B cell (primary cell): ENCODE measurements around the gene TIAM2. TPM values are rescaled to one million over a fixed set of nuclear protein-coding genes. Genes with fewer than 3 reads are reported as not detected.
"Not testable (repeated sequence)": the region's sequence is repeated elsewhere in the genome, so short reads cannot be mapped to it uniquely, and the experiment has no call there.

Experiments used
- ATAC-seq: fragments of 200-7000 bp; cut with Tn5 transposase; one replicate; pipeline ENCODE4 v1.10.0; 2021; ENCODE audit warnings: low read depth, mild to moderate bottlenecking, moderate number of reproducible peaks, moderate library complexity
- CTCF ChIA-PET: fragments of 350-600 bp; sonication (Branson Sonifier 250); formaldehyde crosslinking; loops from one replicate; lab custom pipeline; 2021; ENCODE audit warnings: antibody characterized with exemption, inconsistent platforms; lab: Charles Lee
- POLR2A ChIA-PET: fragments of 350-600 bp; sonication (Branson Sonifier 250); formaldehyde crosslinking; loops from one replicate; lab custom pipeline; 2021; ENCODE audit warnings: antibody characterized with exemption; lab: Charles Lee
- DNase-seq: peaks from one replicate; pipeline ENCODE4 v3.0.0; 2013
- H2AFZ ChIP-seq: 2 replicates; pipeline ENCODE4 v1.6.1; 2012; ENCODE audit warnings: mild to moderate bottlenecking, low read depth, low read length; ENCODE audit not compliant: insufficient read depth, poor library complexity, severe bottlenecking
- H3K27ac ChIP-seq, 2 donors: 1 replicate in 1 of 2; 2 replicates in 1 of 2; pipeline ENCODE4 v1.5.1; 2012 to 2013; ENCODE audit warnings: low read length in 2 of 2, mild to moderate bottlenecking in 2 of 2, moderate library complexity in 1 of 2
- H3K27me3 ChIP-seq, 4 experiments: fragments of 200-600 bp in 1 of 4; sonication (generic) in 1 of 4; replicated peaks in 1 of 4; 1 replicate in 2 of 4; 2 replicates in 2 of 4; pipeline versions ENCODE4 v1.6.1 to v1.7.0; 2013 to 2016; ENCODE audit warnings: low read length in 3 of 4, mild to moderate bottlenecking in 2 of 4, mixed read lengths in 1 of 4, moderate library complexity in 1 of 4; ENCODE audit not compliant: insufficient read depth in 4 of 4, control insufficient read depth in 3 of 4; ENCODE audit errors: control extremely low read depth in 1 of 4
- H3K36me3 ChIP-seq, 2 experiments: replicated peaks in 1 of 2; 1 replicate in 1 of 2; 2 replicates in 1 of 2; pipeline versions ENCODE4 v1.6.1 to v1.7.1; 2013; ENCODE audit warnings: low read length in 1 of 2; ENCODE audit not compliant: insufficient read depth in 2 of 2, control insufficient read depth in 1 of 2; ENCODE audit errors: control extremely low read depth in 1 of 2, extremely low read depth in 1 of 2
- H3K4me1 ChIP-seq, 2 donors: fragments of 200-600 bp in 1 of 2; sonication (generic) in 1 of 2; 1 replicate in 1 of 2; 2 replicates in 1 of 2; pipeline versions ENCODE4 v1.5.1 to v1.6.1; 2013 to 2017; ENCODE audit warnings: low read length in 2 of 2; ENCODE audit not compliant: control insufficient read depth in 2 of 2, insufficient read depth in 2 of 2
- H3K4me2 ChIP-seq: replicated peaks from 2 replicates; pipeline ENCODE3; 2012; ENCODE audit warnings: mild to moderate bottlenecking, low read depth, low read length; ENCODE audit not compliant: poor library complexity, severe bottlenecking
- H3K4me3 ChIP-seq, 5 experiments: fragments of 200-600 bp in 1 of 5; sonication (generic) in 1 of 5; 1 replicate in 3 of 5; 2 replicates in 2 of 5; pipeline versions ENCODE4 v1.5.1 to v1.7.0; 2011 to 2016; ENCODE audit warnings: low read length in 4 of 5, mild to moderate bottlenecking in 4 of 5, low read depth in 2 of 5, control low read depth in 1 of 5, moderate library complexity in 1 of 5; ENCODE audit not compliant: insufficient read depth in 1 of 5; ENCODE audit errors: control extremely low read depth in 1 of 5, extremely low read depth in 1 of 5
- H3K79me2 ChIP-seq: fragments of 200-600 bp; sonication (generic); one replicate; pipeline ENCODE4 v1.6.0; 2016; ENCODE audit warnings: low read length; ENCODE audit not compliant: control insufficient read depth, insufficient read depth
- H3K9ac ChIP-seq: fragments of 200-600 bp; sonication (generic); 2 replicates; pipeline ENCODE4 v1.6.1; 2017; ENCODE audit warnings: mild to moderate bottlenecking, low read length, moderate library complexity
- H3K9me3 ChIP-seq, 3 donors: one replicate each; pipeline versions ENCODE4 v1.6.1 to v1.7.1; 2013; ENCODE audit warnings: low read length in 2 of 3; ENCODE audit not compliant: control insufficient read depth in 2 of 3, insufficient read depth in 1 of 3; ENCODE audit errors: control extremely low read depth in 1 of 3
- H4K20me1 ChIP-seq: 2 replicates; pipeline ENCODE4 v1.6.0; 2012; ENCODE audit warnings: mild to moderate bottlenecking, low read length; ENCODE audit not compliant: insufficient read depth, control insufficient read depth, poor library complexity, severe bottlenecking
- H3K27ac Mint-ChIP-seq: one replicate; pipeline ENCODE4 v1.8.0; 2021; ENCODE audit warnings: mixed read lengths
- H3K27me3 Mint-ChIP-seq: one replicate; pipeline ENCODE4 v1.8.0; 2021; ENCODE audit warnings: mixed read lengths
- H3K4me1 Mint-ChIP-seq: one replicate; pipeline ENCODE4 v1.8.0; 2021; ENCODE audit warnings: mixed read lengths
- H3K4me3 Mint-ChIP-seq: one replicate; pipeline ENCODE4 v1.8.0; 2021; ENCODE audit warnings: mixed read lengths
- H3K9me3 Mint-ChIP-seq: one replicate; pipeline ENCODE4 v1.8.0; 2022; ENCODE audit warnings: mixed read lengths; ENCODE audit not compliant: insufficient read depth
- CTCF ChIP-seq: fragments of 200-600 bp; IDR thresholded peaks from one replicate; pipeline ENCODE4 v1.8.0; 2022; ENCODE audit warnings: antibody characterized with exemption, mild to moderate bottlenecking
- EZH2 ChIP-seq: IDR thresholded peaks from 2 replicates; pipeline ENCODE4 v1.6.1; 2012; ENCODE audit warnings: borderline replicate concordance, low read depth, mild to moderate bottlenecking, moderate library complexity, low read length; ENCODE audit not compliant: insufficient read depth, poor library complexity, severe bottlenecking
- WGBS: methylation state at CpG from one replicate; pipeline ENCODE4 v1.1.5; 2013; ENCODE audit warnings: missing lambda C conversion rate; ENCODE audit not compliant: insufficient coverage; 5-methylcytosine and 5-hydroxymethylcytosine counted together
- intact Hi-C: fragments of 100-400 bp; cut with micrococcal nuclease; formaldehyde crosslinking; loops from one replicate; pipeline ENCODE4 v1.10.0; 2022
- polyA plus RNA-seq: library from polyadenylated mRNA; depleted of rRNA; stranded (reverse); fragments of >200 nt; gene quantifications from 2 replicates; pipeline ENCODE4 v1.2.3, GENCODE V29; 2012
- total RNA-seq, 2 donors: library from RNA; stranded (reverse); fragments of 120-200 nt in 1 of 2; gene quantifications; 1 replicate in 1 of 2; 2 replicates in 1 of 2; pipeline versions ENCODE4 v1.2.3 to v1.2.4, GENCODE V29; 2013 to 2022

Gene TIAM2
- total and polyA plus RNA-seq, 2 donors (not counting 1 experiment from before 2014, with no cell fraction given), result 13.1 to 18.8 TPM

DNA sequence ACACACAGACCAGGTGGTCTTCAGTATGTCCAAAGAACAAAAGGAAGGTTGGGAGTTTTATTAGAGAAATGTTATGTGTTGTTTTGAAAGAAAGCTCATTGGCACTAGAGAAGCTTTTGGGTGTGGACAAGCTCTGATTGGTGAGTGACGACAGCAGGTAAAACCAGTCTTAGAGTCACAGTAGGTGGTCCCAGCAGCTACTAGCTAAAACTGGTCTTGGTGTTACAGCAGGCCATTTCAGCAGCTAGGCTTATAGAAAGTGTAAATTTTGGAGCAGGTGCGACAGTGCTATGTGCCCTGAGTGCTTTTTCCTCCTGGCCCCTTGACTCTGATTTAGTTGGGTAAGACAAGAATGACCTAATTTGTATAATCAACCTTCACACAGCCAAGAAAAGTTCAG lies 272.3 kb downstream of the TIAM2 start:
- ChIA-PET CTCF (interaction anchor here (1.0 to 2.4 kb wide), 2 partner anchors 21 to 89 kb away, joined by 3 to 11 read pairs; no protein-coding TSS in a partner anchor), POLR2A (no interaction called here)
- no peak overlapping the region for H3K9ac ChIP-seq
- peaks cover 12 to 32% of the 10 kb centered on the region in 2 experiments for H3K36me3 ChIP-seq
- TF ChIP-seq EZH2, result no peak
- TF ChIP-seq CTCF, result no peak
- ATAC-seq (no peak), DNase-seq (no peak)
- H2AFZ ChIP-seq, result no peak overlapping the region
- H3K4me2 ChIP-seq, result no peak overlapping the region
- peaks cover 5% of the 10 kb centered on the region for H3K4me1 Mint-ChIP-seq
- H3K27me3 Mint-ChIP-seq, result no peaks in the 10 kb centered on the region
- no peaks in the 10 kb centered on the region for H3K9me3 ChIP-seq
- no peak overlapping the region for H3K4me3 ChIP-seq
- H3K79me2 ChIP-seq, result no peaks in the 10 kb centered on the region
- no peak overlapping the region for H3K27ac ChIP-seq
- H3K9me3 Mint-ChIP-seq, result no peaks in the 10 kb centered on the region
- H3K27ac Mint-ChIP-seq, result no peak overlapping the region
- WGBS, result 92% methylated on average over 1 of the region's 2 CpGs
- no peak overlapping the region for H3K4me3 Mint-ChIP-seq
- H3K4me1 ChIP-seq, result peaks cover under 1% of the 10 kb centered on the region in 2 donors
- intact Hi-C loops, result loop anchor here (5.0 kb wide), 1 partner anchor 585 kb away; no protein-coding TSS in a partner anchor
- H3K27me3 ChIP-seq, result no peaks in the 10 kb centered on the region
- no peaks in the 10 kb centered on the region for H4K20me1 ChIP-seq

GRCh38 chr6:155268088-155268867 lies 273.2 kb downstream of the TIAM2 start:
- CTCF ChIA-PET, result interaction anchor here (0.6 to 2.4 kb wide), 5 partner anchors 20 to 400 kb away, joined by 3 to 11 read pairs (median 6); no protein-coding TSS in a partner anchor
- not testable (repeated sequence) for H3K27me3 ChIP-seq, H4K20me1 ChIP-seq, H3K9ac ChIP-seq, H3K9me3 ChIP-seq, H3K27me3 Mint-ChIP-seq, H3K79me2 ChIP-seq, H3K4me1 Mint-ChIP-seq, ATAC-seq, H3K4me3 Mint-ChIP-seq, H3K4me2 ChIP-seq, H3K4me1 ChIP-seq, H3K27ac ChIP-seq, H2AFZ ChIP-seq, H3K27ac Mint-ChIP-seq, H3K4me3 ChIP-seq, H3K9me3 Mint-ChIP-seq
- H3K36me3 ChIP-seq, result peaks cover 12 to 32% of the 10 kb centered on the region in 2 experiments
- DNase-seq, result peak; percentile 16
- intact Hi-C loops, result loop anchor here (5.0 kb wide), 1 partner anchor 586 kb away; no protein-coding TSS in a partner anchor
- 93% methylated on average over 1 of the region's 5 CpGs for WGBS
- peak; percentile 36 for TF ChIP-seq CTCF
- POLR2A ChIA-PET, result interaction anchor here (0.6 kb wide), 1 partner anchor 158 kb away, joined by 5 read pairs; no protein-coding TSS in a partner anchor
